AG08395 (cell line): Measurements from ENCODE around the gene EIF4ENIF1.
"Not testable (repeated sequence)": the region's sequence is repeated elsewhere in the genome, so short reads cannot be mapped to it uniquely, and the experiment has no call there.

Experiments
- DNase-seq: peaks from one replicate; pipeline ENCODE4 v3.0.0; 2012; ENCODE audit warnings: mixed read lengths, low spot score

Gene EIF4ENIF1

DNA sequence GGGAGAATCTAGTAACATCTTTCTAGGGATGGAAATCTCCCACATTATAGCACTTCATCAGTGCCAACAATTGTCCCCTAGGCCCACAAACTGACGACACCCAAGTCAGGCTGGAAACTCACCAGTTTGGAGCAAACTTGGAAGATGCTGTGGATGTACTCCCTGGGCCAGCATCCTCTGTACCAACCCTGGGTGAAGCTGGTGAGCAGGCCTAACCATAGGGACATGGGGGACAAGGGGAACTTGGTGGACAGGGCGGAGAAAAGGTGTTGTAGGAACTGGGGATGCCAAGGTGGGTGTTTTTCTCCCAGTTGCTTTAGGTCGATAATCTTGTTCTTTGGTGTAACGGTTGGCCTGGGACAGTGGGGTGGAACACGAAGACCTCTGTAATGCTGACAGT lies 48.0 kb downstream of the EIF4ENIF1 start:
- DNase-seq = no peak

DNA sequence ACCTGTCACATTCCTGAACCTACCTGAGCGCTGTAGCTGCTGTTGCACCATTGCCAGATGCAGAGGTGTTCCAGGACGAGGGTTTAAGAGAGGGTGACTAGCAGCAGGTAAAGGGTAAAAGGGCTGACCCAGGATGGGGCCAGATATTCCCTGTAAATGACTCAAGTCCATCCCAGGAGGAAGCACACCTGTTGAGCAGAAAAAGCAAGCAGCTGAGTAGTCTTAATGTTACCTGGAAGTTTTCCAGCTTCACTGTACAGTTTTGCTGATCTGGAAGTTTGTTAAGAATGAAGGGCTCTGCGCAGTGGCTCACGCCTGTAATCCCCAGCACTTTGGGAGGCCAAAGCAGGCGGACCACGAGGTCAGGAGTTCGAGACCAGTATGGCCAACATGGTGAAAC lies 49.0 kb downstream of the EIF4ENIF1 start:
- DNase-seq = no peak

DNA sequence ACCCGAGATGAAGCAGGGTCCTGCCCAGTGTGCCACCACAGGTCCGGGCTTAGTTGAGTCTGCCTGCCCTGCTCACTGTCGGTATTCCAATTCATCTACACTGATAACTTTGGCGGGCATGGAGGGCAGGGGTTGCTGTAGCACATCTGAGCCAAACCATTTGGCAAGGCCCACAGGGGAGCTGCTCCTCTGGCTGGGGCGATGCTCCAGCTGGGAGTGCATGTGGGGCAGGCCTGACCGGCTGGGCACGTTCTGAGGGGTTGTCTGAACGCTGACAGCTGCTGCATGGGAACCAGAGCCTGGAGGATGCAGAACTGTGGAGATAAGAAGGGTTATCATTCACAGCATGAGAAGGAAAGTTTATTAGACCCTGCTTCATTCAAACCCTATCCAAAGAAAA lies 49.8 kb downstream of the EIF4ENIF1 start:
- DNase-seq = no peak

DNA sequence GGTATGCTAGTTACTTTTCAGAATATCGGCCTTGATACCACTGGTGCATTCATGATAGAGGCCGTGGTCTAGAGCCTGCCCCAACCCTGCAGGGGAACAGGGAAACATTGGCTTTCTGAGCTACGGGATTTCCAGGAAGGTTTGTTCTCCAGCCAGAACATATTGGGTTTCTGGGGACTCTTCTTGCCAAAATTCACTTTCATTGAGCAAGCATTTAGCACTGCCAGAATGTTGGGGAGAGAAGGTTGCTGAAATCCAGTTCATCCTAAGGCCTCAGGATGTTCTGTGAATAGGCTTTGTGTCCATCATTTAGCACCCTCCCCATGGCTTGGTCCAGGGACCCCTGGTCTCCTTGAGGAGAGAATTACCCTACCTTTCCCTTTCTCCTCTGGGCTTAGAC lies 53.5 kb downstream of the EIF4ENIF1 start:
- DNase-seq = no peak

DNA sequence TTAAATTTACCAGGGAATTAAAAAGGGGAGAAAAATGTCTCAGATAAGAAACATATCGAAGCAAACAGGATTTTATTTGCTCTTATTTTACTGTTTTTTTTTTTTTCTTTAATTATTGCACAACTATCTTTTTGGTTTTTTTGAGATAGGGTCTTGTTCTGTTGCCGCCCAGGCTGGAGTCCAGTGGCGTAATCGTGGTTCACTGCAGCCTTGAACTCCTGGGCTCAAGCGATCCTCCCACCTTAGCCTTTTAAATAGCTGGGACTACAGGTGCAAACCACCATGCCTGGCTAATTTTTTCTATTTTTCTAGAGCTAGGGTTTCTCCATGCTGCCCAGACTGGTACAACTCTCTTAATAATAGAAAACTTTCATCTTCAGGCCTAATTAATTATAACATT lies 57.7 kb downstream of the EIF4ENIF1 start:
- no peak for DNase-seq

DNA sequence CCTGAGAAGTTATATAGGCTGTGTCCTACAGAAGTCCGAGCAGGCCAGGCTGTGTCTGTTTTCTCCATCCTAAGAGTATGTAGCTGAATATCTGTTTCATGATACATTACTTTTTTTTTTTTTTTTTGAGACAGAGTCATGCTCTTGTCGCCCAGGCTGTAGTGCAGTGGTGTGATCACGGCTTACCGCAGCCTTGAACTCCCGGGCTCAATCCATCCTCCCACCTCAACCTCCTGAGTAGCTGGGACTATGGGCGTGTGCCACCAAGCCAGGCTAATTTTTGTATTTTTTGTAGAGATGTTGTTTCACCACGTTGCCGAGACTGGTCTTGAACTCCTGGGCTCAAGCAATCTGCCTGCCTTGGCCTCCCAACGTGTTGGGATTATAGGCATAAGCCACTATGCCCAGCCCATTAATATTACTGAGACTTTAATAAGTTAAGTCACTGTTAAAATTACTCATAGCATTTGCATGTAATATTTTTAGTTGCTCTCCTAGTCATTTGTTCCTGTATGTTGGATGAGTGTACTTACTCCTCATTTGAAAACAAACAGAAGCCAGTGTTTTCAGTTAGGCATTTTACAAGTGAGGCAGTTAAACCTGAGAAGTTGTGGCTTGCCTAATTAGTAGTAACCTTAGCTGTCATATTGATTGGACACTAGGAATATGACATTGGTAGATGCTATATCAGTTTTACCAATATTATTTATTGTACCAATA lies 64.2 kb downstream of the EIF4ENIF1 start:
- DNase-seq = no peak

DNA sequence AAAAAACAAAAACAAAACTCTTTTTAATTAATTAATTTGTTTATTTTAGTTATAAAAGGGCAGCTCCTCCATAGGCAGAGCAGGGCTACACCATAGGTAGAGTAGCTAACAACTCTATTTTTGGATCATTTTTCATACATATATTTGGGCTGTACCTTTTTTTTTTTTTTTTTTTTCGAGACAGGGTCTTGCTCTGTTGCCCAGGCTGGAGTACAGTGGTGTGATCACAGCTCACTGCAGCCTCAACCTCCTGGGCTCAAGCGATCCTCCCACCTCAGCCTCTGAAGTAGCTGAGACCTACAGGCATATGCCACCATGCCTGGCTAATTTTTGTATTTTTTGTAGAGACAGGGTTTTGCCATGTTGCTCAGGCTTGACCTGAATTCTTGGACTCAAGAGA lies 87.3 kb downstream of the EIF4ENIF1 start:
- not testable (repeated sequence) for DNase-seq

DNA sequence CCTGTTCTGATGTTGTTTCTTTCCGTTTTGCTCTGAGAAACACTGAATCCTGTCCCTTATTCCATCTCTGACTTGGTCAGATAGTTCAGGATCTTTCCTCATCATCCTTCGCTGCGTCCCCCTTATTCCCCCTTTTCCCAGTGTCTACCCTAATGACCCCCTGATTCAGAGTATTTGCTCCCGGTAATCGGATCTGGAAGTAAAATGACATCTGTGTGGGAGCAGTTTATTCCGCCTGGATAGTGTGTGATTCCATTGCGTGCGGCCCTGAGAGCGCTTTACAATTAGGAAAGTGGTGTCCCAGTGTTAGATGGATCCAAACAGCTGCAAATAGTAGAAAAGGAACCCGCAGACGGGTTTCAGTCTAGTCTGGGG lies 89.6 kb downstream of the EIF4ENIF1 start:
- peak; percentile 25 for DNase-seq

DNA sequence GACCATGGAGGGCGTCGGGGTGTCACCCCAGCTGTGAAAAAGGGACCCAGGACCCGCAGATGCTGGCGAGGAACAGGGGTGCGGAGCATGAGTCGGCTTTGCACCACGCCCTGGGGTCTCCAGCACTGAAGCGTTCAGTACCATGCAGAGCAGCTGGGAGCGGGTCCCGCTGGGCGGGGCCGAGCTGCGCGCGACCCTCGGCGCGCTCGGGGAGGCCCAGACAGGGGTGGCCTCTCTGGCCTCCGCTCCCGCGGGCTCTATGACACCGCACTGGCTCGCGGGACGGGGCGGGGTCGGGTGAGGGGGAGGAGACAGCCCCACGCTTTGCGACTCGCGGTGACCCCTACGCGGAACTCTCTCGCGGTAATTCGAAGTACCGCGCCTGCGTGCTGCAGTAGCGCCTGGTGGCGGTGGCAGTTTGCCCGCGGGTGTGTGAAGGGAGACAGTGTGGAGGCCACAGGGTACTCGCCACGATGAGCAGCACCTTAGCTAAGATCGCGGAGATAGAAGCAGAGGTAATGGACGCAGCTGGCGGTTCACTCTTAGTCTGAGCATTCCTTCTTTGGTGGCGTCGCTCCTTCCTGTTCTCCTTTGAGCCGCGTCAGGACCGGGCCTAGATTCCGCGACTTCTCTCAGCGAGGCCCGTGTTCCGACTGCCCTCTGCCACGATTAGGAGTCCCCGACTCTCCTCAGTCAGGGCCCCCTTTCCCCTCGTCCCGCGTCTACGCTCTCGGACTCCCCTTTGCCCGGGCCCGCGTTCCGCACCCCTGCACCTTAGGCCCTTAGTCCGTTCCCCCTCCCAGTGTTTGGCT lies 90.2 kb downstream of the EIF4ENIF1 start, which contains the start of gene DRG1:
Gene DRG1, plus strand, starts transcription at position 394 of the 812 bp plus-strand sequence. Its CDS starts 80 bp downstream, at position 474.
- DNase-seq = peak; percentile 99

DNA sequence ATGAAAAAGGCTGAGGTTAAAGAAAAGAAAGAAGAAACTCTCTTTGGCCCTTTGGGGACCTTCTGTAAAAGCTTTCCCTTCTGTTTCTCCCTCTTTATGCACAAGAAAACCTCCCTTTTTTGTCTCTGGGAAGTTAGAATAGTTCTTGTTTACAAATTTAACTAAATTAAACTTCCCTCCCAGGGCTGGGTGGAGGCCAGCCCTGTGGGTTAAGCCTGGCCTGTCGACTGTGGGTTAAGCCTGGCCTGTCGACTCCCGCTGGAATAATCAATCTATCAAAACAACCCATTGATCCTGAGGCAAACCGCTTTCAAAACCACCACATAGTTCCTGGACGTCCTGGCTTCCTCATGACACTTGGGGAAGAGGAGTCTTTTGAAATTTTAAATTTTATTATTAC lies 91.4 kb downstream of the EIF4ENIF1 start:
- DNase-seq = no peak

DNA sequence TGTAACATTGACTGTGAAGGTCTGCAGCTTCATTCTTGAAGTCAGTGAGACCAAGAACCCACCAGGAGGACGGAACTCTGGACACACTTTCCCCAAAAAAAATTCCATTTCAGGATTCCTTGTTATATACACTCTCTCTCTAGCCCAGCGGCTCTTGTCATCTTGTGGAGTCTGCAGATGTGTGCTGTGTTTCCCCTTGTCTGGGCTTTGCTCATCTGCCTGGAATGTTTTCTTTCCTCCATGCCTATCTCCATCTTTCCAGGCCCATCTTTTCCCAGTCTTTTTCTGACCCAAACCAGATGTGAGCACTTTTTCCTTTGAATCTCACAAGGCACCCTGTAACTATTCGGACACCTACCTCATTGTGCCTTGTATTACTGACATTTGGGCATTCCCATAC lies 95.3 kb downstream of the EIF4ENIF1 start:
- peak; percentile 54 for DNase-seq

DNA sequence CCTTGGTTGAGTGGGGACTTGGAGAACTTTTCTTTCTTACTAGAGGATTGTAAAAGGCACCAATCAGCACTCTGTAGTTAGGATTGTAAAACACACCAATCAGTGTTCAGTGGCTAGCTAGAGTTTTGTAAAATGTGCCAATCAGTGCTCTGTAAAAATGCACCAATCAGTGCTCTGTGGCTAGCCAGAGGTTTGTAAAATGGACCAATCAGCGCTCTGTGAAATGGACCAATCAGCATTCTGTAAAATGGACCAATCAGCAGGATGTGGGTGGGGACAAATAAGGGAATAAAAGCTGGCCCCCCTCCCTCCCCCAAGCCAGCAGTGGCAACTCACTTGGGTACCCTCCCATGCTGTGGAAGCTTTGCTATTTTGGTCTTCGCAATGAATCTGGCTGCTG lies 95.7 kb downstream of the EIF4ENIF1 start:
- no peak for DNase-seq
